GM18526 (cell line): ENCODE measurements around the gene DUSP22.

ENCODE experiments used
- POLR2A ChIP-seq: IDR thresholded peaks from 3 replicates; pipeline ENCODE4 v1.6.1; 2011; ENCODE audit not compliant: insufficient read length; ENCODE audit errors: extremely low read depth

DUSP22 gene

GRCh38 chr6:345747-346385 is 53.6 kb downstream of the DUSP22 start:
- no peak for TF ChIP-seq POLR2A

- no peak for TF ChIP-seq POLR2A
These were observed 54.2 kb downstream of the DUSP22 start for GRCh38 chr6:346386-347030.

GRCh38 chr6:347232-347631 is 54.9 kb downstream of the DUSP22 start:
- no peak for TF ChIP-seq POLR2A

- TF ChIP-seq POLR2A, result no peak
These were observed 55.9 kb downstream of the DUSP22 start for GRCh38 chr6:347951-348859.

GRCh38 chr6:348860-349396 is 56.6 kb downstream of the DUSP22 start:
- TF ChIP-seq POLR2A, result no peak

GRCh38 chr6:349491-349921 is 57.2 kb downstream of the DUSP22 start:
- TF ChIP-seq POLR2A, result no peak

- no peak for TF ChIP-seq POLR2A
These were observed 58.1 kb downstream of the DUSP22 start for GRCh38 chr6:350371-350770.

GRCh38 chr6:351011-351866 is 59.0 kb downstream of the DUSP22 start:
- TF ChIP-seq POLR2A, result no peak

GRCh38 chr6:351867-352289 is 59.6 kb downstream of the DUSP22 start:
- no peak for TF ChIP-seq POLR2A

GRCh38 chr6:352474-352873 is 60.2 kb downstream of the DUSP22 start:
- no peak for TF ChIP-seq POLR2A

GRCh38 chr6:352896-353470 is 60.7 kb downstream of the DUSP22 start:
- no peak for TF ChIP-seq POLR2A

- no peak for TF ChIP-seq POLR2A
These were observed 61.6 kb downstream of the DUSP22 start for GRCh38 chr6:353642-354614.

- TF ChIP-seq POLR2A, result no peak
These were observed 62.5 kb downstream of the DUSP22 start for GRCh38 chr6:354631-355280.
